Spinal cord (tissue), 10 donors: Measurements from ENCODE around the gene ANKS3. TPM values are rescaled to one million over a fixed set of nuclear protein-coding genes. Genes with fewer than 3 reads are reported as not detected.

Experiments
- DNase-seq, 6 donors: peaks; one replicate each; pipeline versions ENCODE4 v3.0.0 to v3.0.0-alpha.2; 2013 to 2015; ENCODE audit warnings: low spot score in 6 of 6, low read depth in 4 of 6
- H3K27ac ChIP-seq: one replicate; pipeline ENCODE4 v1.5.1; 2013; ENCODE audit warnings: low read depth, low read length, control low read depth
- H3K27me3 ChIP-seq: one replicate; pipeline ENCODE4 v1.6.1; 2013; ENCODE audit warnings: low read length; ENCODE audit not compliant: control insufficient read depth, insufficient read depth
- H3K36me3 ChIP-seq: one replicate; pipeline ENCODE4 v1.6.1; 2013; ENCODE audit warnings: low read length; ENCODE audit not compliant: control insufficient read depth, insufficient read depth
- H3K4me1 ChIP-seq: one replicate; pipeline ENCODE4 v1.6.1; 2013; ENCODE audit warnings: low read length; ENCODE audit not compliant: control insufficient read depth, insufficient read depth
- H3K4me3 ChIP-seq: one replicate; pipeline ENCODE4 v1.5.1; 2013; ENCODE audit warnings: low read depth, low read length, control low read depth
- H3K9me3 ChIP-seq: one replicate; pipeline ENCODE4 v1.6.1; 2013; ENCODE audit warnings: low read length; ENCODE audit not compliant: control insufficient read depth, insufficient read depth
- WGBS: methylation state at CpG from one replicate; pipeline ENCODE4 v1.1.5; 2013; ENCODE audit warnings: missing lambda C conversion rate; ENCODE audit not compliant: insufficient coverage; 5-methylcytosine and 5-hydroxymethylcytosine counted together
- polyA plus RNA-seq, 2 donors: library from polyadenylated mRNA; unstranded; fragments of 120-200 nt; gene quantifications; one replicate each; pipeline ENCODE4 v1.2.1, GENCODE V29; 2013; ENCODE audit not compliant: insufficient read length in 2 of 2
- total RNA-seq, 2 donors: library from RNA; depleted of rRNA in 1 of 2; stranded (reverse); fragments of 120-200 nt in 1 of 2; fragments of >200 nt in 1 of 2; gene quantifications; one replicate each; pipeline versions ENCODE4 v1.2.3 to v1.2.4, GENCODE V29; 2013 to 2014
- donor health status: healthy.

The ANKS3 gene
- total and polyA plus RNA-seq, 4 donors = 20.2 to 48.1 (median 29.3) TPM

GRCh38 chr16:4663777-4664465, 70.2 kb downstream of the ANKS3 start:
- Histone ChIP-seq H3K9me3 (no peaks in the 10 kb centered on the region), H3K27me3 (no peaks in the 10 kb centered on the region), H3K27ac (peak overlapping the region; percentile 57), H3K4me3 (no peak overlapping the region), H3K4me1 (peaks cover 61% of the 10 kb centered on the region), H3K36me3 (peaks cover 92% of the 10 kb centered on the region)
- DNase-seq = peak; percentile 10 to 78 (median 34)
- 47% methylated on average over 24 of the region's 25 CpGs for WGBS

- no peaks in the 10 kb centered on the region for H3K27me3 ChIP-seq
- H3K9me3 ChIP-seq = no peaks in the 10 kb centered on the region
- peak overlapping the region; percentile 57 for H3K27ac ChIP-seq
- peak in 4 of 6 donors; percentile 2 to 53 (median 38) for DNase-seq
- H3K4me1 ChIP-seq = peaks cover 61% of the 10 kb centered on the region
- H3K4me3 ChIP-seq = no peak overlapping the region
- 33% methylated on average over 5 of the region's 5 CpGs for WGBS
- H3K36me3 ChIP-seq = peaks cover 92% of the 10 kb centered on the region
Measured at GRCh38 chr16:4663465-4663776, 70.7 kb downstream of the ANKS3 start.

DNA sequence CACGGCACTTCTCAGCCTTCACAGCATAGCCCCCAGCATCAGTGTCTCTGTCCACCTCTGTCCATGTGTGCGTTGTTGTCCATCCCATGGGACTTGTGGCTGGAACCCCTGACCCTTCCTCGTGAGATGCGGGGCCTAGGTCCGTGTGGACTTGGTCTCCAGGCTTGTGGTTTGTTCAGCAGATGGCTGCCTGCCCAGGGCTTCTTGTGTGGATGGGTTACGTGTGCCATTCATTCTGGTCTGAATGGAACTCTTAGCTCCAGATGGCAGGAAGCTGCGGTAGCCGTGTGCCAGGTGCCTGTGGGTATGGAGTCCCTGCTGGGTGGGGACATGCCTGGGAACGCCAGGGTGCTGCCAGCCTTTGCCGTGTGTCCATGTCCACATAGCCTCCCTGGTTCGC, 72.4 kb downstream of the ANKS3 start:
- Histone ChIP-seq H3K27ac (no peak overlapping the region), H3K9me3 (no peaks in the 10 kb centered on the region), H3K4me1 (peaks cover 61% of the 10 kb centered on the region), H3K27me3 (no peaks in the 10 kb centered on the region), H3K4me3 (no peak overlapping the region), H3K36me3 (peaks cover 92% of the 10 kb centered on the region)
- DNase-seq = peak in 2 of 6 donors; percentile 54 to 65
- 48% methylated on average over 10 of the region's 11 CpGs for WGBS

- H3K4me1 ChIP-seq = peaks cover 61% of the 10 kb centered on the region
- H3K27me3 ChIP-seq = no peaks in the 10 kb centered on the region
- peaks cover 90% of the 10 kb centered on the region for H3K36me3 ChIP-seq
- WGBS = 24% methylated on average over 18 of the region's 18 CpGs
- no peaks in the 10 kb centered on the region for H3K9me3 ChIP-seq
- no peak overlapping the region for H3K4me3 ChIP-seq
- peak overlapping the region; percentile 33 for H3K27ac ChIP-seq
- peak in 4 of 6 donors; percentile 39 to 72 (median 54) for DNase-seq
Measured at GRCh38 chr16:4660454-4661007, 73.5 kb downstream of the ANKS3 start.

DNA sequence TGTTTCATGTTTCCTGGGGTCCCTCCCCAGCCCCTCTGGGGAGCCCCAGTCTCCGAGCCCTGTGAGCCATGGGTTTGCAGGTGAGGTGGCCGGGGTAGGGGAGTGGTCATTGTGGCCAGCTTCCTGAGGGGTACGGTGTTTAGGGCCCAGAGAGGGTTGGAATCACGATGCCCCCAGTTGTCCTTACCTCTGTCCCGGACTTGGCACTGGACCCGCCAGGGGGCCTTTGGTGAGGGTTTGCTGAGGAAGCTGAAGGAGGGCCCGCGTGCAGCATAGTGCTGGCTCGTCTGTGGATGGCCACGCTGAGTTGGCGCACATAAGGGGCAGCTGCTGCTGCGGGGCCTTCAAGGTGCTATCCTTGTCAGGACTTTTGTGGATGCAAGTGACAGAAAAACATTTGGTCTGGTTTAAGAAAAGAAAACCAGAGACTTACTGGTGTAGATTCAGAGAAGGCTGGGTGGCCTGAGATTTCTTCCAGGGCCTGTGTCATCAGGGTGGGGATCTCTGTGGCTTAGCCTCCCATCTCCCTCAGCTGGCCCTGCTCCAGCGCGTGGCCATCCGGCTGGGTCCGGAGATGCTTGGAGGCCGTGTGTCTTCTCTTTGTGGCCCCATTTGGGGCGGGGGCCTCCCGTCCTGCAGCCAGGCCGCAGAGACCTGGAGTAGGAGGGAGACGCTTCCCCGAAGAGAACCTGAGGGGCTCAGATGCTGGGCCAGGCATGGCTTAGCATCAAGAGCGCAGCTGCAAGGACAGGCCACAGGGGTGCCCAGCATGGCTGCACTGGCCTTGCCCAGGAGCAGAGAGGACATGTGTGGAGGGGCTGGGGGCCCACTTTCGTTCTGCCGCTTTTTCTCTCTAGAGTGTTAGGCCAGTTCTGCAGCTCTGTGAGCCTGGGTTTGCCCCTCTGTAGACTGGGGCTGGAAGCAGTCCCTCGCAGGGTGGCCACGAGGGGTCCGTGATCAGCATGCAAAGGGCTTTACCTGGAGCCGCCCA, 74.4 kb downstream of the ANKS3 start:
- H3K27me3 ChIP-seq = no peaks in the 10 kb centered on the region
- H3K4me3 ChIP-seq = no peak overlapping the region
- DNase-seq = no peak
- H3K4me1 ChIP-seq = peaks cover 56% of the 10 kb centered on the region
- no peaks in the 10 kb centered on the region for H3K9me3 ChIP-seq
- WGBS = 76% methylated on average over 24 of the region's 29 CpGs
- peak overlapping the region; percentile 33 for H3K27ac ChIP-seq
- peaks cover 90% of the 10 kb centered on the region for H3K36me3 ChIP-seq

GRCh38 chr16:4656695-4657686, 77.1 kb downstream of the ANKS3 start:
- H3K4me1 ChIP-seq = peaks cover 29% of the 10 kb centered on the region
- no peak overlapping the region for H3K27ac ChIP-seq
- H3K9me3 ChIP-seq = no peaks in the 10 kb centered on the region
- H3K4me3 ChIP-seq = no peak overlapping the region
- WGBS = 92% methylated on average over 22 of the region's 25 CpGs
- peaks cover 95% of the 10 kb centered on the region for H3K36me3 ChIP-seq
- no peak for DNase-seq
- H3K27me3 ChIP-seq = no peaks in the 10 kb centered on the region

- Histone ChIP-seq H3K27ac (no peak overlapping the region), H3K27me3 (no peaks in the 10 kb centered on the region), H3K9me3 (no peaks in the 10 kb centered on the region), H3K36me3 (peaks cover 96% of the 10 kb centered on the region), H3K4me3 (no peak overlapping the region), H3K4me1 (peaks cover 22% of the 10 kb centered on the region)
- no peak for DNase-seq
- 93% methylated on average over 12 of the region's 12 CpGs for WGBS
Measured at GRCh38 chr16:4656221-4656620, 77.8 kb downstream of the ANKS3 start.

DNA sequence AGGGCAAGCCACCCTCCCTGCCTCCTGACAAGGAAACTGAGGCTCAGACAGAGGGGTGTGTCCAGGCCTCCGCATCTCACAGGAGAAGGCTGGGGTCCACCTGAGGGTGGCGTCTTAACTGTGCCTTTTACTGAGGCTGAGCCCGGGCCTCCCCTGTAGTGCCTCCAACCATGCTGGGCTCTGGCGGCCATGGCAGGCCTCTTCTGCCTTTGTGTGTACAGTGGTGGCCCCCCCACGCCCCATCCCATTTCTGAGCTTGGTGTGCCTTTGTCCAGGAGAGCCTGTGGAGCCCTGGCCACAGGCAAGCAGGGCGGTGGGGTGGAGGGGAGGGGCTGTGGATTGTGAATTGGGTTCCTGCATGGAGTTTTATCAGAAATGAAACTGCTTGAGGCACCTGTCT, 78.3 kb downstream of the ANKS3 start:
- Histone ChIP-seq H3K9me3 (no peaks in the 10 kb centered on the region), H3K4me3 (no peak overlapping the region), H3K27me3 (no peaks in the 10 kb centered on the region), H3K36me3 (peaks cover 96% of the 10 kb centered on the region), H3K27ac (no peak overlapping the region), H3K4me1 (peaks cover 18% of the 10 kb centered on the region)
- no peak for DNase-seq
- 96% methylated on average over 6 of the region's 6 CpGs for WGBS
